CD4-positive, CD25-positive, alpha-beta regulatory T cell (primary cell): ENCODE measurements around the gene ZSWIM7. TPM values are rescaled to one million over a fixed set of nuclear protein-coding genes. Genes with fewer than 3 reads are reported as not detected.

Source experiments
- ATAC-seq, 2 donors: fragments of 150-1000 bp; cut with Tn5 transposase; one replicate each; pipeline ENCODE4 v1.10.0; 2021; ENCODE audit warnings: low read depth in 2 of 2, moderate number of reproducible peaks in 2 of 2, moderate library complexity in 1 of 2
- DNase-seq, 3 donors: peaks; one replicate each; pipeline versions ENCODE4 v3.0.0 to v3.0.0-alpha.2; 2012 to 2022; ENCODE audit warnings: mixed read lengths in 1 of 3
- H3K27ac ChIP-seq: one replicate; pipeline ENCODE4 v1.7.0; 2013; ENCODE audit warnings: mild to moderate bottlenecking, low read length; ENCODE audit not compliant: insufficient read depth, poor library complexity, severe bottlenecking
- H3K27me3 ChIP-seq: one replicate; pipeline ENCODE4 v1.7.0; 2013; ENCODE audit warnings: low read length; ENCODE audit not compliant: control insufficient read depth, insufficient read depth
- H3K36me3 ChIP-seq: one replicate; pipeline ENCODE4 v1.7.0; 2013; ENCODE audit warnings: mild to moderate bottlenecking, low read length, moderate library complexity; ENCODE audit not compliant: control insufficient read depth, insufficient read depth
- H3K4me1 ChIP-seq: 2 replicates; pipeline ENCODE4 v1.7.0; 2013; ENCODE audit warnings: mild to moderate bottlenecking, low read length; ENCODE audit not compliant: insufficient read depth, control insufficient read depth, poor library complexity, severe bottlenecking
- H3K4me3 ChIP-seq: one replicate; pipeline ENCODE4 v1.7.0; 2013; ENCODE audit warnings: low read depth, mild to moderate bottlenecking, low read length, moderate library complexity
- H3K9me3 ChIP-seq, 2 experiments: 1 replicate in 1 of 2; 2 replicates in 1 of 2; pipeline ENCODE4 v1.7.0; 2013; ENCODE audit warnings: low read length in 2 of 2, mild to moderate bottlenecking in 1 of 2, moderate library complexity in 1 of 2; ENCODE audit not compliant: control insufficient read depth in 2 of 2
- H3K27ac Mint-ChIP-seq, 3 donors: one replicate each; pipeline ENCODE4 v1.8.0; 2020 to 2022; ENCODE audit warnings: mild to moderate bottlenecking in 3 of 3, mixed read lengths in 3 of 3, moderate library complexity in 2 of 3
- H3K27me3 Mint-ChIP-seq: one replicate; pipeline ENCODE4 v1.8.0; 2022; ENCODE audit warnings: mild to moderate bottlenecking, mixed read lengths
- H3K36me3 Mint-ChIP-seq: one replicate; pipeline ENCODE4 v1.8.0; 2020; ENCODE audit warnings: mixed read lengths
- H3K4me1 Mint-ChIP-seq, 4 donors: one replicate each; pipeline ENCODE4 v1.8.0; 2020 to 2022; ENCODE audit warnings: mixed read lengths in 4 of 4, mild to moderate bottlenecking in 1 of 4
- H3K4me3 Mint-ChIP-seq, 4 donors: one replicate each; pipeline ENCODE4 v1.8.0; 2020 to 2022; ENCODE audit warnings: mild to moderate bottlenecking in 4 of 4, mixed read lengths in 4 of 4, moderate library complexity in 3 of 4
- H3K9me3 Mint-ChIP-seq, 7 donors: one replicate each; pipeline ENCODE4 v1.8.0; 2020 to 2022; ENCODE audit warnings: mixed read lengths in 7 of 7, mild to moderate bottlenecking in 3 of 7, moderate library complexity in 2 of 7
- polyA plus RNA-seq, 4 donors: library from polyadenylated mRNA; unstranded; fragments of 300-500 nt; fragmentation: Illumina TruSeq; gene quantifications; one replicate each; pipeline ENCODE4 v1.2.3, GENCODE V29; 2021
- total RNA-seq: library from RNA; stranded (reverse); gene quantifications from one replicate; pipeline ENCODE4 v1.2.3, GENCODE V29; 2022

The ZSWIM7 gene
- total and polyA plus RNA-seq, 5 donors from 2014 or later: 11.6 to 55.2 (median 48.6) TPM

DNA sequence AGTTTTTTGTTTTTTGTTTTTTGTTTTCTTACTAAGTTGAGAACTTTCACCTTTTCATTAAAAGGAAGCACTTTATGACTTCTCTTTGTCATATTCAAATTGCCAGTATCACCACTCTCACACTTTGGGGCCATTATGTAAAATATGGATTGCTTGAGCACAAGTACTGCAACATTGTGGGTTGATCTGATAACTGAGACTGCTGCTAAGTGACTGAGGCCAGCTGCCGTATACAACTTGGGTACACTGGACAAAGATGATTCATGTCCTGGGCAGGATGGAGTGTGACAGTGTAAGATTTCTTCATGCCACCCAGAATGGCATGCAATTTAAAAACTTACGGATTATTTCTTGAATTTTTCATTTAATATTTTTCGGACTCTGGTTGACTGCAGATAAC is 7.9 kb upstream of the ZSWIM7 start:
- Mint-ChIP-seq H3K9me3 (no peaks in the 10 kb centered on the region), H3K36me3 (peaks cover 52% of the 10 kb centered on the region), H3K4me1 (peaks cover 13 to 44% (median 27%) of the 10 kb centered on the region in 4 donors), H3K4me3 (no peak overlapping the region), H3K27me3 (no peaks in the 10 kb centered on the region), H3K27ac (no peak overlapping the region)
- ATAC-seq (no peak), DNase-seq (no peak)
- H3K36me3 ChIP-seq: peaks cover 83% of the 10 kb centered on the region
- H3K27me3 ChIP-seq: no peaks in the 10 kb centered on the region
- no peak overlapping the region for H3K27ac ChIP-seq
- no peaks in the 10 kb centered on the region for H3K9me3 ChIP-seq
- H3K4me1 ChIP-seq: no peaks in the 10 kb centered on the region
- no peak overlapping the region for H3K4me3 ChIP-seq

DNA sequence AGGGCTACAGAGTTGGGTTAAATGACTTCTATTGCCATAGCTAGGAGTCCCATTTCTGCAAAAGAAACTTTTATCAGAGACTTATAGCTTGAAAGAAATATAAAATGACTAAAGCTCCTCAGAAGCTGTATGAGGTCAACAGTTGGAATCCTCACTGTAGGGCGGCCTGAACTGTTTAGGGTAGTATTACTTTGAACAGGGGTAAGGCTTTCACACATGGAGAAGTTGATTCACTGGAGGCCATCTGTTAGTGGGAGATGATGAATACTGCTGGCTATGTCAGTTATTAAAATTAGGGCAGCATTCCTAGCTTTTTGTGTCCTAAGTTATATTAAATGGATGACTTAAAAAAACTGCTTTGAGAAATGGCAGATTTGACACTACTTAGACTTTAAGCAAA is 6.1 kb upstream of the ZSWIM7 start:
- H3K36me3 Mint-ChIP-seq: peaks cover 56% of the 10 kb centered on the region
- DNase-seq (no peak), ATAC-seq (no peak)
- no peak overlapping the region for H3K4me3 ChIP-seq
- H3K27me3 Mint-ChIP-seq: no peaks in the 10 kb centered on the region
- H3K4me3 Mint-ChIP-seq: no peak overlapping the region
- H3K9me3 Mint-ChIP-seq: no peaks in the 10 kb centered on the region
- no peaks in the 10 kb centered on the region for H3K27me3 ChIP-seq
- H3K27ac Mint-ChIP-seq: peak overlapping the region in 1 of 3 donors; percentile 18
- no peak overlapping the region for H3K27ac ChIP-seq
- peaks cover 13% of the 10 kb centered on the region for H3K4me1 ChIP-seq
- peaks cover 26 to 48% (median 35%) of the 10 kb centered on the region in 4 donors for H3K4me1 Mint-ChIP-seq
- peaks cover 79% of the 10 kb centered on the region for H3K36me3 ChIP-seq
- H3K9me3 ChIP-seq: no peaks in the 10 kb centered on the region

DNA sequence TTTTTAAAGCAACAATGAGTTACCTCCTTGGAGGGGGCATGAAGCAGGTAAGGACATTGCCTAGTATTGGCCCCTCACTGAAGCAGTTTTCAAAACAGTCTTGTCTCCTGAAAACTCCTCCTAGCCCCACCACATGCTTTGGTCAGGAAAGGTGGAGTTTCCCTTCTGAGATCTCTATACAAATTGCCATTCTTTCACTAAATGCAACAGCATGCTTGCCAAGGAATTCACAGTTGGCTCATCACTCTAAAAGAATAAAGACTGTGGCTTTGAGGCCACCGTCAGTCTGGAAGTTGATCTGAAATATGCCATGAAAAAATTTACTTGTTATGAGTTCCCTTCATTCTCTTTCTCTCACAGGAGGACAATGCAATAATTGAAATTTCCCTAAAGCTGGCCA is 4.3 kb upstream of the ZSWIM7 start:
- no peaks in the 10 kb centered on the region for H3K27me3 Mint-ChIP-seq
- peak overlapping the region in 1 of 3 donors; percentile 21 for H3K27ac Mint-ChIP-seq
- Histone ChIP-seq H3K4me3 (no peak overlapping the region), H3K36me3 (peaks cover 71% of the 10 kb centered on the region), H3K27ac (no peak overlapping the region), H3K4me1 (peaks cover 20% of the 10 kb centered on the region), H3K27me3 (no peaks in the 10 kb centered on the region), H3K9me3 (no peaks in the 10 kb centered on the region)
- no peak for ATAC-seq
- H3K4me3 Mint-ChIP-seq: peak overlapping the region in 1 of 4 donors; percentile 75
- peaks cover 48% of the 10 kb centered on the region for H3K36me3 Mint-ChIP-seq
- peaks cover 30 to 52% (median 38%) of the 10 kb centered on the region in 4 donors for H3K4me1 Mint-ChIP-seq
- no peaks in the 10 kb centered on the region for H3K9me3 Mint-ChIP-seq
- no peak for DNase-seq

DNA sequence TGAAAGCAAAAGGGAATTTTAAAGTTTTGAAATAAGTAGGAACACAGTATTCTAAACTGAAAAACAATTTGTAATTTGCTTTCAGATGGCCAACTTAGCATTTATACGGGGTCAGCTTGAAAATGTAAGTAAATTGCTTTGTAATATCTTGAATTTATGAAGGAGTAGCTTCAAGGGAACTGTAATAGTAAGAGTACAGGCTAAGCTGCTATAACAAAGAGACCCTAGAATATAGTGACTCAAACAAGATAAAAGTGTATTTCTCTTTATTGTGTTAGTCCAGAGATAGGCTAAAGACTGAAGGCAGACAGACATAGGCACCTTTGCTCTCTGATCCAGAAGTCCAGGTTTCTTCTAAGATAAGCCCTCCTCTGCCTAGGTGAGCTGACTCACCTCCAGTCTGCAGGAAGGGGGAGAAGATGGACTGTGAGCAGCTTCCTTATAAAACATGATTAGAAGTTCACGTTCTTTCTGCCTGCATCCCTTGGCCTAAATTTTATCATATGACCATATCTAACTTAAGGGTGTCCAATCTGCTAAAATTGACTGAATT is 3.3 kb upstream of the ZSWIM7 start:
- no peaks in the 10 kb centered on the region for H3K9me3 ChIP-seq
- no peaks in the 10 kb centered on the region for H3K27me3 Mint-ChIP-seq
- H3K4me3 Mint-ChIP-seq: peak overlapping the region in 2 of 4 donors; percentile 78 to 91
- H3K4me1 ChIP-seq: peaks cover 22% of the 10 kb centered on the region
- H3K4me1 Mint-ChIP-seq: peaks cover 27 to 49% (median 31%) of the 10 kb centered on the region in 4 donors
- ATAC-seq (no peak), DNase-seq (no peak)
- no peak overlapping the region for H3K27ac ChIP-seq
- no peak overlapping the region for H3K27ac Mint-ChIP-seq
- H3K36me3 ChIP-seq: peaks cover 60% of the 10 kb centered on the region
- H3K9me3 Mint-ChIP-seq: no peaks in the 10 kb centered on the region
- H3K4me3 ChIP-seq: no peak overlapping the region
- H3K36me3 Mint-ChIP-seq: peaks cover 38% of the 10 kb centered on the region
- H3K27me3 ChIP-seq: no peaks in the 10 kb centered on the region

DNA sequence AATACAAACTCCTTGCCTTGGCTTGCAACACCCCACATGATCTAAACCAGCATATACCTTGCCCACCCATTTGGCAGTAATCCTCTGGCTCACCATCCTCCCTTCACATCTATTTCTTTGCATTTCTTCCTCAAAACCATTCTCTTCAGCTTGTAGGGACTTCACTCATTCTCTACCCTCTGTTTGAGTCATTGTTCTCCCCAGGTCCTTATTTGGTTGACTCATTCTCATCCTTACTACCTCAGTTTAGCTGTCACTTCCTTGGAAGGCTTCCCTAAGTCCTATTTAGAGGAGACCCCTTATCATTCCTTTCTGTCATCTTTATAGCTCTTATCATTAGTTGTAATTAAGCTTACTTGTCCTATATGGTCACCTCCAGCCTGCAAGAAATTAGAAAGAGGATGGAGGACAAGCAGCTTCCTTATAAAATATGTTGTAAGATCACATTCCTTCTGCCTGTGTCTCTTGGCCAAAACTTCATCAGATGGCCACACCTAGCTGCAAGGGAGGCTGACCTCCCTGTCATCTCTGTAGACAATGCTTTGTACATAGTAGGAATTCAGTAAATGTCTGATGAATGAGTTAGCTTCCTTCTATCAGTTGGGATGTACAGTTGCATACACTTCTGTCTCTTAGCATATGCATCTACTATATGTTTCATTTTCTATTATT is 1.9 kb upstream of the ZSWIM7 start:
- Histone ChIP-seq H3K4me1 (peaks cover 22% of the 10 kb centered on the region), H3K4me3 (peak overlapping the region; percentile 91), H3K9me3 (no peaks in the 10 kb centered on the region), H3K36me3 (peaks cover 46% of the 10 kb centered on the region), H3K27ac (no peak overlapping the region), H3K27me3 (no peaks in the 10 kb centered on the region)
- Mint-ChIP-seq H3K27me3 (no peaks in the 10 kb centered on the region), H3K9me3 (no peaks in the 10 kb centered on the region), H3K36me3 (peaks cover 25% of the 10 kb centered on the region), H3K27ac (peak overlapping the region; percentile 83 to 93 (median 88)), H3K4me3 (peak overlapping the region; percentile 90 to 98 (median 92)), H3K4me1 (peaks cover 27 to 46% (median 29%) of the 10 kb centered on the region in 4 donors)
- DNase-seq: no peak
- no peak for ATAC-seq

DNA sequence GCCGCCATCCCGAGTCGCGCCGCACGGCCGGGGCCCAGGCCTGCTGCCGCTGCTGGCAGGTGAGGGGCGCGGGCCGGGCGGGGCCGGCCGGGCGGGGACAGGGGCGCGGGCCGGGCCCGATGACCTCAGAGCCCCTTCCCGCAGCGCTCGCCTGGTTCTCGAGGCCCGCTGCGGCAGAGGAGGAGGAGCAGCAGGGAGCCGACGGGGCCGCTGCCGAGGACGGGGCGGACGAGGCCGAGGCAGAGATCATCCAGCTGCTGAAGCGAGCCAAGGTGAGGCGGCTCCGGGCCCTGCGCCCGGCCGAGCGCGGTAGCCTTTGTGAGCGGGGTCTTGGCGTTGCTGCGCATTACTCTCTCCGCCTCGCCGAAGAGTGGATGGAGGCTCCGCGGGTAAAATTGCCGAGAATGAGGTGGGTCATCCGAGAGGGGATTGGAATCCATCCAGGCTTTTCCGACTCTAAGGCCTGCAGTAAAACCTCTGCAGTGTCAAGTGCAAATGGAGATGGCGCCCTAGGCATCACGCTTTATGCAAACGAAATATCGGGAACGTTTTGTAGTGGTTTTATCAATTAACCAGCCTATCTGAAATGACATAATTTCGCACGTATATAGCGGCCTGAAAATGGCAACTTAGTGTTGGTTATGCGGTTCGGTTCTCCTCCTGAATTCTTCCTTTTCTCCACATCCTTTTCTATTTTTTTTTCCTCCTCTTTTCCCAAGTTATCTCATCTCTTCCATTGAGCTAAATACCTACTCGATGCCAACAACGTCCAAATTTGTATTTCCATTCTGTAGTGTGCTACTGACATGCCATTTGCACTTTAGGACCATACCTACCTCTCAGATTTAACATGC is 697 bp upstream of the ZSWIM7 start:
- Histone ChIP-seq H3K4me3 (peak overlapping the region; percentile 91), H3K27ac (peak overlapping the region; percentile 88), H3K4me1 (peaks cover 22% of the 10 kb centered on the region), H3K27me3 (no peaks in the 10 kb centered on the region), H3K9me3 (no peaks in the 10 kb centered on the region), H3K36me3 (peaks cover 38% of the 10 kb centered on the region)
- H3K27ac Mint-ChIP-seq: peak overlapping the region; percentile 83 to 93 (median 88)
- DNase-seq: peak in 1 of 3 donors; percentile 59
- H3K9me3 Mint-ChIP-seq: no peaks in the 10 kb centered on the region
- H3K27me3 Mint-ChIP-seq: no peaks in the 10 kb centered on the region
- peaks cover 20% of the 10 kb centered on the region for H3K36me3 Mint-ChIP-seq
- H3K4me3 Mint-ChIP-seq: peak overlapping the region; percentile 90 to 98 (median 92)
- peak in 1 of 2 donors; percentile 22 for ATAC-seq
- H3K4me1 Mint-ChIP-seq: peaks cover 27 to 41% (median 29%) of the 10 kb centered on the region in 4 donors

DNA sequence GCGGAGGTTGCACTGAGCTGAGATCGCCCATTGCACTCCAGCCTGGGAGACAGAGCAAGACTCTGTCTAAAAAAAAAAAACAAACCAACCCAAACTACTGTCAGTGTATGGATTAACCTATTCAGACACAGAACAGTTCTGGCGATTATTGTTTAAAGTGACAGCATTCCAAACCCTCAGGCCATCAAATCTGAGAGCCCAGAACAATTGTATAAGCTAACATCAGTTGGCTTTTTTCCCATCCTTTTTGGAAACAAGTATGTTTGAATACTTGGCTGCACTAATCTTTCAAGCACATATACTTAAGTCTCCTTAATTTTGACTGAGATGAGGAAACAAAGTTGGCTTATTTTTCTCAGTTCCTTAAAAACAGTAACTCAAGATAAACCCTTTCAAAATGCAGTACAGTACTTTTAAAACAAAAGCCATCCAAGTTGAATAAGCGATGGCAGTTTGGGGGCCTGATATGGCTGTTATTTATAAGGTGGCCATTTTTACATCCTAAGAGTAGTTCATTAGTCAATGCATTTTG is 1.4 kb downstream of the ZSWIM7 start:
- no peaks in the 10 kb centered on the region for H3K27me3 ChIP-seq
- no peak overlapping the region for H3K27ac ChIP-seq
- H3K9me3 ChIP-seq: no peaks in the 10 kb centered on the region
- Mint-ChIP-seq H3K27ac (peak overlapping the region; percentile 83 to 97 (median 94)), H3K36me3 (peaks cover 19% of the 10 kb centered on the region), H3K4me1 (peaks cover 22 to 38% (median 27%) of the 10 kb centered on the region in 4 donors), H3K4me3 (peak overlapping the region; percentile 91 to 96 (median 94)), H3K9me3 (no peaks in the 10 kb centered on the region), H3K27me3 (no peaks in the 10 kb centered on the region)
- H3K36me3 ChIP-seq: peaks cover 17% of the 10 kb centered on the region
- peaks cover 22% of the 10 kb centered on the region for H3K4me1 ChIP-seq
- no peak for ATAC-seq
- no peak overlapping the region for H3K4me3 ChIP-seq
- DNase-seq: no peak
